GM21515 (cell line): ENCODE data around the gene NTRK2.

Source experiments
- ATAC-seq: cut with Tn5 transposase; IDR thresholded peaks from one replicate; pipeline ENCODE4 v1.9.1; 2021; ENCODE audit not compliant: unreplicated experiment

The NTRK2 gene

GRCh38 chr9:85004818-85005413 lies 335.4 kb downstream of the NTRK2 start:
- ATAC-seq: no peak

- ATAC-seq: no peak
These were observed 338.2 kb downstream of the NTRK2 start for GRCh38 chr9:85007748-85008147.

- ATAC-seq: no peak
These were observed 338.7 kb downstream of the NTRK2 start for GRCh38 chr9:85008215-85008614.

GRCh38 chr9:85009251-85009650 lies 339.7 kb downstream of the NTRK2 start:
- peak; percentile 83 for ATAC-seq

GRCh38 chr9:85013703-85014102 lies 344.2 kb downstream of the NTRK2 start:
- no peak for ATAC-seq

GRCh38 chr9:85014292-85014691 lies 344.8 kb downstream of the NTRK2 start:
- ATAC-seq: no peak

GRCh38 chr9:85016384-85017006 lies 347.0 kb downstream of the NTRK2 start:
- ATAC-seq: no peak

GRCh38 chr9:85020791-85021190 lies 351.3 kb downstream of the NTRK2 start:
- ATAC-seq: no peak

- no peak for ATAC-seq
These were observed 352.2 kb downstream of the NTRK2 start for GRCh38 chr9:85021686-85022085.

- no peak for ATAC-seq
These were observed 354.8 kb downstream of the NTRK2 start for GRCh38 chr9:85024374-85024773.

- no peak for ATAC-seq
These were observed 356.1 kb downstream of the NTRK2 start for GRCh38 chr9:85025638-85026037.

GRCh38 chr9:85027870-85028269 lies 358.3 kb downstream of the NTRK2 start:
- no peak for ATAC-seq

GRCh38 chr9:85030316-85030715 lies 360.8 kb downstream of the NTRK2 start:
- no peak for ATAC-seq

- no peak for ATAC-seq
These were observed 367.0 kb downstream of the NTRK2 start for GRCh38 chr9:85036496-85036895.

- ATAC-seq: no peak
These were observed 368.5 kb downstream of the NTRK2 start for GRCh38 chr9:85038061-85038460.

- ATAC-seq: no peak
These were observed 369.5 kb downstream of the NTRK2 start for GRCh38 chr9:85038824-85039608.

- no peak for ATAC-seq
These were observed 370.6 kb downstream of the NTRK2 start for GRCh38 chr9:85040146-85040545.

GRCh38 chr9:85040821-85041465 lies 371.4 kb downstream of the NTRK2 start:
- no peak for ATAC-seq

- no peak for ATAC-seq
These were observed 372.1 kb downstream of the NTRK2 start for GRCh38 chr9:85041466-85042137.

- no peak for ATAC-seq
These were observed 373.6 kb downstream of the NTRK2 start for GRCh38 chr9:85042981-85043647.

- no peak for ATAC-seq
These were observed 375.7 kb downstream of the NTRK2 start for GRCh38 chr9:85045271-85045670.
